Measurements from ENCODE around the gene CUEDC2.
A peak's percentile ranks its signal among the peaks of the same experiment; 100 is the strongest.

CUEDC2 gene

DNA sequence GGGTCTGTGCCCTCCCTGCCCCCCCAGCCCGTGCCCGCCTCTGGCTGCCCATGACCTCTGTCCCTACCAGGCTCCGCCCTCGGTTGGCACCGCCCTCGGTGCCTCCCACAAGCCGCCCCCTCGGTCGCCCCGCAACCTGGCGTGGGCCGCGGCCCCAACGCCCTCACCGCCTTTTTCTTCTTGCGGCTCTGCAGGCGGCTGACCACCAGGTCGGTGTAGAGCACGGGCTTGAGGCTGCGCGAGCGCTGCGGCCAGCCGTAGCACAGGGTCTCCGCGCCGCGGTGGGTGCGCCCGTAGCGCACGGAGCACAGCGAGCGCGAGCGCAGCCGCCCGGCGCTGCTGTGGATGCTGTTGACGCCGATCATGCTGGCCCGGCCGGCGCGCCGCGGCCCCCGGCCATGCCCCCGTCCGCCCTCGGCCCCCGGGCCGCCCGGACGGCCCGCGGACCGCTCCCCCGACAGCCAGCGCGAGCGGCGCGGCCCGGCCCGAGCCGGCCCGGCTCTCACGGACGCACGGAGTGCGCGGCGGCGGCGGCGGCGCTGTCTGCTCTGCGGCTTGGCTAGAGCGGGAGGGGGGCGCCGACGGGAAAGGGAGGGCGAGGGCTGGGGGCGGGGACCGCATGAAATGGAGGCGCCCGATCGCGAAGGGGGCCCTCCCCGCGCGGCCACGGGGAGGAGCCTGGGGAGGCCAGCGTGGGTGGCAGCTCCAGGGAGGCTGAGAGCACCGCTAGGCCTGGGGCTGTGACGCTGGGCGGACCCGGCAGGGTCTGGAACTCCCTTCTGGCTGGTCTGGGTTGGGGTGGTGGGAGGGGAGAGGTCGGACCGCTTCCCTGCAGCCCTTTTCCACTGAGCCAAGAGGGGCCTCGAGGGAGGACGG is 23.4 kb downstream of the CUEDC2 start:
- DNase-seq: peak; percentile 83

DNA sequence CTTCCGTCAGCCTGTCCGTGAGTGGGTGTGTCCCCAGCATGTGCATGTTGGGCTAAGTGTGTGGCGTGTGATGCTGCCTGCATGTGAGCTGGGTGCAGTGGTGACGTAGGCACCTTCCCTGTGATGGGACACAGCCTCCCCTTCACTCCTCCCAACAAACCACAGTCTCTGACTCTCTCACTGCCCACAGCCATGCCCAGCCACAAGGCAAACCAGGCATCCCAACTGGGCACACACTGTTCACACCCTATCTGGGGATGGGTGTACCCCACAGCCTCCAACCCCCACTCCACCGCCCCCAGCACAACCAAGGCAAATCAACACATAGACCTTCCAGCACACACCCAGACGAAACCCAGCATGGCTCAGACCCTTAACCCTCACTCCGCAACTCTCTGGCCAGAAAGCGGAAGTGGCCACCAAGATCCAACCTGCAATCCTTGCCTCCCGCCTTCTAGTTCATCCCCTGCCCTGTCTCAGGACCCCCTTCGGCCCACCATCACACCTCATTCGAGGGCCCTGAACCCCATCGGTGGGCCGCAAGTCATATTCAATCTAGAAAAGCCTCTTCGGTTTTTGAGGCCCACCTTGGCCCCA is 24.1 kb downstream of the CUEDC2 start:
- peak; percentile 41 for DNase-seq

DNA sequence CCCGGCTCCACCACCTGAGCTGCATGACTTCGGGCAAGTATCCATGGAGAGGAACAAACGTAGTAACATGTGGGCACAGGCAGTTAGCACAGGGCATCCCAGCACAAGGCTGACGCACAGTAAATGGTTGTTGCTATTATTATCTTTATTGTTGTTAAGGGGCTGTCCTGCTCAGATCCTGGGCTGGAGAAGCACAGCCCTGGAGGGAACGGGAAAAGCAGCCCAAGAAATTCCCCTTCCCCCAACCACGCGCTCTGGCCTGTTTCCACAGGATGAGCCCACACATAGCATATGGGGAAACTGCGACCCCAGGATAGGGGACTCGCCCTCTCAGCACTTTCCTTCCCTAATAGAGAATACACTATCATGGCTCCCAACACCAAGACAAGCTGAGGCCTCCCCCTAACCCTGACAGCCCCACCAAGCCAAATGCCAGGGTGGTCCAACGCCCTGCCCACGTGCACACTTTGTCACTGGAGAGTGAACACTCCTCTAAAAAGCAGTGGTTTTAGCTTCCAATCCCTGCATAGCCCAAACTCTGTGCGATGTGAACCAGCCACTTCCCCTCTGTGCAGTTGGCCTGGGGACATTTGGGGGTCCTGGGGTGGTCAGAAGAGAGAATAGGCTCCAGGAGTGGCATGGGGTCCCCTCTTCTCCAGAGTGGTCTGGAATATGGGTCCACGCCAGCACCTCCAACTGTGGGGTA is 24.8 kb downstream of the CUEDC2 start:
- DNase-seq: peak; percentile 46

GRCh38 chr10:102406815-102407214 is 25.6 kb downstream of the CUEDC2 start:
- no peak for DNase-seq

DNA sequence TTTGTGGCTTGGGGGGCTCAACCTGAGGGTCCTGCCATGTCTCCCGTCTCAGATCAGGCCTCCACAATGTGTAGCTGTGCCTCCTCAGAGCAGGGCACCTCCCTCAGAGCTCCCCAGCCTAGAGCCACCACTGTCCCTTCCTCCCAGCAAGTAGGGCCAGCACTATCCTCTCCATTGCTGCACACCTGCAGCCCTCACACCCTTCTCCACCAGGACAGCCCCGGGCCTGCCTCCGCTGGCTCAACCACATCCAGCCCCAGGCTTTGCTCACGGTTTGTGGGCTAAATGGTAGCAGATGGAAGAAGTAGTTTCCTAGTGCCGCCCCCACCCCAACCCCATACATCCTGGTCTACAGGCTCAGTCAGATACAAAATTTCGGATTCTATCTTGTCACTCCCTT is 26.7 kb downstream of the CUEDC2 start:
- DNase-seq: no peak

- no peak for DNase-seq
Measured at GRCh38 chr10:102405108-102405571, 27.2 kb downstream of the CUEDC2 start.

GRCh38 chr10:102404361-102405107 is 27.8 kb downstream of the CUEDC2 start:
- no peak for DNase-seq

DNA sequence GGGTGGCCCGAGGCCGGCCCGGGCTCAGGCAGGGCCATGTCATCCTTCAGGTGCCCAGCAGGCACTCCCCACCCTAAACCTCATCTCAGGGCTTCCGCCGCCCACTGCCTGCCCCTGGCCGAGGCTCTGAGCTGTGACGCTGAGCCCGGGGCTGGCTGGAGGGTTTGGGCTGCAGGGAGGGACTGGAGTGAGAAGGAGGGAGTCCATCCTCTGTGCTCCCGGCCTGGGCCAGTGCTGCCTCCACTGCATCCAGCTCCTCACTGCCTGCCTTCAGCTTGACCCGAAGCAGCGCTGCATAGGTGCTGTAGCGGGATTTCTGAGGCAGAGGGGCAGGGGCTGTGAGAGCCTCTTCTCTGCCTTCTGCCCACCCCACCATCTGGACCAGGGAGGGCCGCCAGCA is 29.3 kb downstream of the CUEDC2 start:
- DNase-seq: no peak

GRCh38 chr10:102402512-102402896 is 29.9 kb downstream of the CUEDC2 start:
- DNase-seq: no peak

DNA sequence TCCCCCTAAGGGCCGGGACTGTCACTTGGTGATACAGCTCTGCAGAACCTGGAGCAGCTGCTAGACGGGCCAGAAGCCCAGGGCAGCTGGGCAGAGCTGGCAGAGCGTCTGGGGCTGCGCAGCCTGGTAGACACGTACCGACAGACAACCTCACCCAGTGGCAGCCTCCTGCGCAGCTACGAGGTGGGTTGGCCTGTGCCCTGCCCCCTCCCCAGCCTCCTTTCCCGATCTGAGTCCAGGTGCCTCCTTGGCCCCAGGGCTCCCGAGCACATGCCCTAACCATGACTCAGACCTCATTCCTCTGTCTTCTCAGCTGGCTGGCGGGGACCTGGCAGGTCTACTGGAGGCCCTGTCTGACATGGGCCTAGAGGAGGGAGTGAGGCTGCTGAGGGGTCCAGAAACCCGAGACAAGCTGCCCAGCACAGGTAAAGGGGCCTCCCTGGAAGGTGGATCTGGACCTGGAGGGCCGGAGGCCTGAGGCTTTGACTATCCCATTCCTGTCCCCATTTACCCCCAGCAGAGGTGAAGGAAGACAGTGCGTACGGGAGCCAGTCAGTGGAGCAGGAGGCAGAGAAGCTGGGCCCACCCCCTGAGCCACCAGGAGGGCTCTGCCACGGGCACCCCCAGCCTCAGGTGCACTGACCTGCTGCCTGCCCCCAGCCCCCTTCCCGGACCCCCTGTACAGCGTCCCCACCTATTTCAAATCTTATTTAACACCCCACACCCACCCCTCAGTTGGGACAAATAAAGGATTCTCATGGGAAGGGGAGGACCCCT is 30.5 kb downstream of the CUEDC2 start:
- DNase-seq: no peak

DNA sequence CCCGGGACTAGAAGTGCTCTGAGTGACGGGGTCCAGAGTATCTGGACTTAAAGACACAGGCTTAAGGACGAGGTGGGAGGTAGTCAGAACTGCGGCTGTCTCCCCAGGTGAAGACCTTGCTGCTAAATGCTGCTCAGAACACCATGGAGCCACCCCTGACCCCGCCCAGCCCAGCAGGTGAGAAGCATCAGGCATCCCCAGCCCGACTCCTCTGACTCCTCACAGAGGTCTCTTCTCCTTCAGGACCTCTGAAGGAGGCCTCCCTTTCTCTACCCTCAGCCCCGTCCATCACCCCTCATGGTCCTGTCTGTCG is 31.1 kb downstream of the CUEDC2 start:
- no peak for DNase-seq

- no peak for DNase-seq
Measured at GRCh38 chr10:102400598-102401341, 31.6 kb downstream of the CUEDC2 start.

- no peak for DNase-seq
Measured at GRCh38 chr10:102400076-102400475, 32.3 kb downstream of the CUEDC2 start.

GRCh38 chr10:102399217-102400021 is 33.0 kb downstream of the CUEDC2 start:
- peak; percentile 91 for DNase-seq

- DNase-seq: no peak
Measured at GRCh38 chr10:102398172-102399020, 34.0 kb downstream of the CUEDC2 start.

GRCh38 chr10:102397222-102398171 is 34.9 kb downstream of the CUEDC2 start:
- no peak for DNase-seq

GRCh38 chr10:102396730-102397151 is 35.6 kb downstream of the CUEDC2 start:
- DNase-seq: no peak

DNA sequence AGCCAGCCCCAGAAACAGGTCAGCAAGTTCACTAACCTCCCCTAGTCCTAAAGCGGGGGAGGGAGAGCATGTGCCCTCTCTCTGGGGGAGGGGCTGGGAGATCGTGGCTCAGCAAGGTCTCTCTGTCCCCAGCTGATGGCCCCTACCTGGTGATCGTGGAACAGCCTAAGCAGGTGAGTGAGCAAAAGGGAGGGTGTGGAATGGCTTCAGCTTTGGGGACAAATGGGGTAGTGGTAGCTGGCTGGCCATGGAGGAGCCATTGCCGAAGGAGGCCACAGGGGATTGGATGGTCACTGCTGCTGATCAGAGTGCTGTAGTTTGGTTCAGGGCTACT is 36.1 kb downstream of the CUEDC2 start:
- DNase-seq: no peak
